Smooth muscle cell (in vitro differentiated cells): ENCODE measurements around the gene CTRL. TPM values are rescaled to one million over a fixed set of nuclear protein-coding genes. Genes with fewer than 3 reads are reported as not detected.
A peak's percentile ranks its signal among the peaks of the same experiment; 100 is the strongest.

ENCODE experiments used
- DNase-seq: peaks from one replicate; lab custom pipeline; 2025; ENCODE audit not compliant: unreplicated experiment; lab: John Stamatoyannopoulos, UW
- H2AFZ ChIP-seq: fragments of 200-600 bp; sonication (generic); 2 replicates; pipeline ENCODE4 v1.6.0; 2016; ENCODE audit warnings: antibody characterized with exemption, low read depth, mild to moderate bottlenecking
- H3F3A ChIP-seq: fragments of 200-600 bp; sonication (generic); 2 replicates; pipeline ENCODE4 v1.6.0; 2017; ENCODE audit warnings: antibody characterized with exemption, low read depth
- H3K27ac ChIP-seq: fragments of 200-600 bp; sonication (generic); 2 replicates; pipeline ENCODE4 v1.5.1; 2016; ENCODE audit warnings: low read depth, mild to moderate bottlenecking
- H3K27me3 ChIP-seq: fragments of 200-600 bp; sonication (generic); 2 replicates; pipeline ENCODE4 v1.6.1; 2016; ENCODE audit warnings: low read depth, mild to moderate bottlenecking
- H3K36me3 ChIP-seq: fragments of 200-600 bp; sonication (generic); 2 replicates; pipeline ENCODE4 v1.5.1; 2016; ENCODE audit warnings: low read depth
- H3K4me1 ChIP-seq: fragments of 200-600 bp; sonication (generic); 2 replicates; pipeline ENCODE4 v1.5.1; 2016; ENCODE audit warnings: low read depth
- H3K4me2 ChIP-seq: fragments of 200-600 bp; sonication (generic); 2 replicates; pipeline ENCODE4 v1.6.0; 2016; ENCODE audit warnings: mild to moderate bottlenecking
- H3K4me3 ChIP-seq: fragments of 200-600 bp; sonication (generic); 2 replicates; pipeline ENCODE4 v1.5.1; 2016; ENCODE audit warnings: mild to moderate bottlenecking
- H3K79me2 ChIP-seq: fragments of 200-600 bp; sonication (generic); 2 replicates; pipeline ENCODE4 v1.6.0; 2016; ENCODE audit warnings: low read depth, mild to moderate bottlenecking
- H3K9ac ChIP-seq: fragments of 200-600 bp; sonication (generic); 2 replicates; pipeline ENCODE4 v1.6.0; 2016; ENCODE audit warnings: low read depth
- H3K9me3 ChIP-seq: fragments of 200-600 bp; sonication (generic); replicated peaks from 2 replicates; pipeline ENCODE4 v1.5.1; 2016; ENCODE audit warnings: low read depth
- H4K20me1 ChIP-seq: fragments of 200-600 bp; sonication (generic); 2 replicates; pipeline ENCODE4 v1.6.0; 2016; ENCODE audit warnings: low read depth
- CTCF ChIP-seq: fragments of 200-600 bp; sonication (generic); IDR thresholded peaks from 2 replicates; pipeline ENCODE4 v1.5.1; 2017; ENCODE audit warnings: borderline replicate concordance, mild to moderate bottlenecking, antibody characterized with exemption; ENCODE audit not compliant: insufficient read depth, poor library complexity, severe bottlenecking
- whole genome bisulfite sequencing: methylation state at CpG from one replicate; pipeline ENCODE4 v1.1.7; 2016; ENCODE audit warnings: low lambda C conversion rate; 5-methylcytosine and 5-hydroxymethylcytosine counted together
- polyA plus RNA-seq: library from polyadenylated mRNA; unstranded; fragments of >200 nt; fragmentation: Nextera tagmentation; extraction: Ambion mirVana; gene quantifications from 2 replicates; pipeline ENCODE4 v1.2.1, GENCODE V29; 2016
- total RNA-seq: library from RNA; depleted of rRNA; stranded (reverse); fragments of >200 nt; gene quantifications from 2 replicates; pipeline ENCODE4 v1.2.3, GENCODE V29; 2014

Gene CTRL
- total and polyA plus RNA-seq, 2 experiments from 2014 or later: 0.90 to 14.8 TPM

DNA sequence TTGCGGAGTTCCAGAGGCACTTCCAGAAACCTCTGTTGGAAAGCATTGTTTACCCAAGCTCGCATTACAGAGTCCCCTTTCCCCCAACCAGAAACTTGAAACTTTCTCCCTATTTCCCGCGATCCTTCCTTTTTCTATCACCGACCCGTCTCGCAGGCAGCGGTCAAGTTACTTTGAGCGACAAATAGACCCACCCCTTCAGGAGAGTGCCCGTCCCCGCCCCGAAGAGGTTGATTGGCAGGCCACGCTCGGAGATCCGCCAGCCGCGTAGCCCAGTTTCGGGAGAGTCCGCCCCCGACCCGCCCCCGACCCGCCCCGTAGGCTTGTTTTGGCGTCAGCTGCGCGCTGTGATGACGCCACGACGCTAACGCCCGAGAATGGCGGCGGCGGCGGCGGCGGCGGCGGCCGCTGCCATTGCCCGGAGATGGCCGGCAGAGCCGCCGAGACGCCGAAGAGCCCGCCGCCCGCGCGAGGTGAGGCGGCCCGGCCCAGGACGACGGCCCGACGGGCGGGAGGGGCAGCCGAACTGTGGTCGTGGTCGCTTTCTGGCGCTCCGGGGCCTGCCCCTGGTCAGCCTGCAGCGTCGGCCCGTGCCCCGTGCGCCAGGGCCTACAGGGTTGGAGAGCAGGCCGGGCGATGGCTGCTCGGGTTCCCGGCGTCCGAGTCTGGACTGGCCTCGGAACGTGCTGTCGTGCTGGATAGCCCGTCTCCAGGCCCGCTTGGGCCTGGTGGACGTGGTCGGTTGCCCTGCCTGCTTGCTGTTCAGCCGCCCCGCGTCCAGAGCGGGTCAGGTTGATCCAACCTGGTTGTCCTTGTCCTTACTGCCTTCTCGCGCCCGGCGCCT, 38.5 kb downstream of the CTRL start, which contains the start of gene PSKH1:
Gene PSKH1, plus strand, starts transcription at position 356 of the 844 bp plus-strand sequence. CDS start 15,496 bp downstream, outside the sequence.
- Histone ChIP-seq H3K4me3 (peak within 1 kb of the TSS; percentile 96), H3K4me2 (peak within 1 kb of the TSS; percentile 91), H3K27ac (peak within 1 kb of the TSS; percentile 89), H3F3A (no peaks in the 10 kb centered on the region), H3K27me3 (no peaks in the 10 kb centered on the region), H3K36me3 (no peaks in the 10 kb centered on the region), H3K4me1 (peaks cover 12% of the 10 kb centered on the region), H4K20me1 (peaks cover 21% of the 10 kb centered on the region), H3K9me3 (no peaks in the 10 kb centered on the region), H2AFZ (peak within 1 kb of the TSS; percentile 95), H3K9ac (peak within 1 kb of the TSS; percentile 99), H3K79me2 (peaks cover 45% of the 10 kb centered on the region)
- TF ChIP-seq CTCF: no peak
- 1% methylated on average over 54 of the region's 90 CpGs for WGBS
- peak; percentile 86 for DNase-seq

DNA sequence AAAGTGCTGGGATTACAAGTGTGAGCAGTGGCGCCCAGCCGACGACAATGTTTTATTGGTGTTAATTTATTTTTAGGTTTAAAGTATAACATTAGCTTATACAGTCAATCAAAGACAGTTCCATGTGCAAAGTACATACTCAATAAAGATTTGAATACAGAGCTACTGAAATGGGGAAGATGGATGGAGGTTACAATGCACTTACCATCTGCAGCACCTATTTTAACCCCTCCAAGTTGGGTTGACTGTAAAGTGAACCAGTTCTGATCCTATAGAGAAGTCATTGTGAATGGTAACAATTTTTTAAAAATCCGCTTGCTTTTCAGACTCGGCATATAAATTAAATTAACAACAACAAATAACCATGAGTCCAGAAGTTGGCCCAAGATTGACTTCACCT, 39.3 kb downstream of the CTRL start:
- Histone ChIP-seq H3K27me3 (no peaks in the 10 kb centered on the region), H3F3A (no peaks in the 10 kb centered on the region), H3K27ac (peak overlapping the region; percentile 60), H3K4me3 (peak overlapping the region; percentile 96), H3K9me3 (no peaks in the 10 kb centered on the region), H3K36me3 (no peaks in the 10 kb centered on the region), H3K9ac (peak overlapping the region; percentile 41), H3K4me1 (peaks cover 12% of the 10 kb centered on the region), H2AFZ (peak overlapping the region; percentile 95), H4K20me1 (peaks cover 14% of the 10 kb centered on the region), H3K79me2 (peaks cover 38% of the 10 kb centered on the region), H3K4me2 (peak overlapping the region; percentile 88)
- WGBS: 81% methylated on average over 5 of the region's 5 CpGs
- no peak for TF ChIP-seq CTCF
- no peak for DNase-seq

- 76% methylated on average over 3 of the region's 3 CpGs for WGBS
- H3K4me2 ChIP-seq: no peak overlapping the region
- peaks cover 11% of the 10 kb centered on the region for H3K4me1 ChIP-seq
- H3K27ac ChIP-seq: no peak overlapping the region
- H3F3A ChIP-seq: no peaks in the 10 kb centered on the region
- no peaks in the 10 kb centered on the region for H3K79me2 ChIP-seq
- H3K4me3 ChIP-seq: no peak overlapping the region
- no peaks in the 10 kb centered on the region for H3K9me3 ChIP-seq
- TF ChIP-seq CTCF: no peak
- H2AFZ ChIP-seq: no peak overlapping the region
- no peaks in the 10 kb centered on the region for H3K27me3 ChIP-seq
- no peaks in the 10 kb centered on the region for H3K36me3 ChIP-seq
- DNase-seq: no peak
- H3K9ac ChIP-seq: no peak overlapping the region
- peaks cover 14% of the 10 kb centered on the region for H4K20me1 ChIP-seq
These were observed 43.3 kb downstream of the CTRL start for GRCh38 chr16:67888331-67888730.
